HG03039 (cell line): ENCODE measurements around the gene GLYAT.

ENCODE experiments used
- ATAC-seq: cut with Tn5 transposase; IDR thresholded peaks from one replicate; pipeline ENCODE4 v1.9.1; 2021; ENCODE audit warnings: mild to moderate bottlenecking, moderate library complexity; ENCODE audit not compliant: unreplicated experiment

Gene GLYAT, protein sequence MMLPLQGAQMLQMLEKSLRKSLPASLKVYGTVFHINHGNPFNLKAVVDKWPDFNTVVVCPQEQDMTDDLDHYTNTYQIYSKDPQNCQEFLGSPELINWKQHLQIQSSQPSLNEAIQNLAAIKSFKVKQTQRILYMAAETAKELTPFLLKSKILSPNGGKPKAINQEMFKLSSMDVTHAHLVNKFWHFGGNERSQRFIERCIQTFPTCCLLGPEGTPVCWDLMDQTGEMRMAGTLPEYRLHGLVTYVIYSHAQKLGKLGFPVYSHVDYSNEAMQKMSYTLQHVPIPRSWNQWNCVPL

GRCh38 chr11:58731819-58732218 is at the start of gene GLYAT:
TSS of gene GLYAT (minus strand) at chr11:58731943. CDS start at chr11:58724496, 7,447 bp downstream.
- no peak for ATAC-seq

GRCh38 chr11:58781345-58781744 is 49.6 kb upstream of the GLYAT start:
- ATAC-seq, result no peak

DNA sequence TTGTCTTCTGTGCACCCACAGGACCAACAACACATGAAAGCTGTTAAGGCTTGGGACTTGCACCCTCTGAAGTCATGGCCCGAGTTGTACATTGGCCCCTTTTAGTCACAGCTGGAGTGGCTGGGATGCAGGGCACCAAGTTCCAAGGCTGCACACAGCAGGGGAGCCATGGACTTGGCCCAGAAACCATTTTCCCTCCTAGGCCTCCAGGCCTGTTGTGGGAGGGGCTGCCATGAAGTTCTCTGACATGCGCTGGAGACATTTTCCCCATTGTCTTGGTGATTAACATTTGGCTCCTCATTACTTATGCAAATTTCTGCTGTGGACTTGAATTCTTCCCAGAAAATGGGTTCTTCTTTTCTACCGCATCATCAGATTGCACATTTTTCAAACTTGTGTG is 48.8 kb upstream of the GLYAT start:
- ATAC-seq, result no peak

GRCh38 chr11:58776891-58777710 is 45.4 kb upstream of the GLYAT start:
- no peak for ATAC-seq

DNA sequence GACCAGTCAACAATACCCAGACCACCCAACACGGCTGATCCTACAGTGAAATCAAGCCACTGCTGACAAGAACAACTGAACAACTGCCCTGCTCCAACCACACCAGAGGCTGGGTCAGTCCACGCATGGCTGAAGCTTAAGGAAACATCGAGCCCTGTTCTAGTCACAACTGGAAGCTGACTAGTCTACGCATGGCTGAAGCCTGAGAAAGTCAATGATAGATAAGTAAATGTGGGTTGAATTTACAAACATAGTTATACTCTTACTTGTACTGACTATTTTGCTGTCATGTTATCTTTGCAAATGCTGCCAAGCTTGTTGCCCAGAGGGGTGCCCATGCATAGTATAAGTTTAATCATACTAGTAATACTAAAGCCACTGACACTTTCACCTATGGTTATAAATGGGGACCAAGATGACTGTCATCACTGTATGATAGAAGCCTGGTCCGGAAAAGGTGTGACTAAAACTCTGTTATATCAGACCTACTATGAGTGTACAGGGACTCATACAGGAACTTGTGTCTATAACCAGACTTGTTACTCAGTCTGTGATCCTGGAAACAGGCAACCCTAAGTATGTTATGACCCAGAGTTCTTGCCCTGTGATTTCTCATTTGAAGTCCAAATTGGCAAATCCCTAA is 43.4 kb upstream of the GLYAT start:
- no peak for ATAC-seq

DNA sequence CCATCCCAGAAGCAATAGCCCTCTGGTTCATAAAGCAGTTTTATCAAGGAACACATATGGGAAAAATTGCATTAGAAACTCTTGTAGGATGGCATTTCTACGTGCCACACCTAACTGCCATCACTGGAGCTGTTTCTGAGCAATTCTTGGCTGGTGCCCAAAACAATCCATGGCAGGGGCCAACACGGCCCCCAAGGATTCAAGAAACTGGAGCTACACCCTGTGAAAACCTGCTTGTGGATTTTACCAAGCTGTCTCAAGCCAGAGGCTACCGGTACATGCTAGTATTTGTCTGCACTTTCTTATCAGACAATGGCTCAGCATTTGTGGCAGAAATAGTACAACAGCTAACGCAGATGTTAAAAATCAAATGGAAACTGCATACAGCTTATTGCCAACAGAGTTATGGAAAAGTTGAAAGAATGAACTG is 42.4 kb upstream of the GLYAT start:
- no peak for ATAC-seq

- ATAC-seq, result no peak
These were observed 41.6 kb upstream of the GLYAT start for GRCh38 chr11:58773337-58773736.

- no peak for ATAC-seq
These were observed 40.9 kb upstream of the GLYAT start for GRCh38 chr11:58772329-58773285.

- no peak for ATAC-seq
These were observed 39.7 kb upstream of the GLYAT start for GRCh38 chr11:58771458-58771855.

- no peak for ATAC-seq
These were observed 39.1 kb upstream of the GLYAT start for GRCh38 chr11:58770627-58771457.

GRCh38 chr11:58770166-58770565 is 38.4 kb upstream of the GLYAT start:
- no peak for ATAC-seq

DNA sequence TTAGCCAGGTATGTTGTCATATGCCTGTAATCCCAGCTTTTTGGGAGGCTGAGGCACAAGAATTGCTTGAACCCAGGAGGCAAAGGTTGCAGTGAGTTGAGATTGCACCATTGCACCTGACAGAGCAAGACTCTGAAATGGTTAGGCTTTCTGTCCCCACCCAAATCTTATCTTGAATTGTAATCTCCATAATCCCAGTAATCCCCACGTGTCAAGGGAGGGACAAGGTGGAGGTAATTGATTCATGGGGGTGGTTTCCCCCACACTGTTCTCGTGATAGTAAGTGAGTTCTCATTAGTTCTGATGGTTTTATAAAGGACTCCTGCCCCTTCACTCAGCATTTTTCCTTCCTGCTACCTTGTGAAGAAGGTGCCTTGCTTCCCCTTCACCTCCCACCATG is 37.6 kb upstream of the GLYAT start:
- ATAC-seq, result no peak

- no peak for ATAC-seq
These were observed 36.4 kb upstream of the GLYAT start for GRCh38 chr11:58768137-58768536.

DNA sequence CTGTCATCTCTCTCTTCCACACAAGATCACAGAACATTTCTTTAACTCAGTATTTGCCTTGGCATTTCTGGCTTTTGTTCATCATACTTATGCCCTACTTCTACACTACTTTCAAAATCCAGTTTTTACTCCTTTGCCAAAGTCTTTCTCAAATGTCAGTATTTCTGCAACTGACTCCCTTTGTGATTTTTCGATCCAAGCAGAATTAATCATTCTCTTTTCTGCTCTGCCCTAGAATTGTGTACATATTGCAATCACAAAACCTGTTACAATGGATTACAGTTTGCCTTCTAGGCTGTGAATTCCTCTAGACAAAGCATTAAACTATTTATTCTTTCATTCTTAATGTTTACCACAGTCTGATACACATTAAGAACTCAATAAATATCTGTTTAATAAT is 33.3 kb upstream of the GLYAT start:
- no peak for ATAC-seq

- ATAC-seq, result no peak
These were observed 31.4 kb upstream of the GLYAT start for GRCh38 chr11:58763120-58763490.

GRCh38 chr11:58762284-58763119 is 30.8 kb upstream of the GLYAT start:
- ATAC-seq, result no peak

- ATAC-seq, result no peak
These were observed 25.7 kb upstream of the GLYAT start for GRCh38 chr11:58757439-58757838.

- ATAC-seq, result no peak
These were observed 14.1 kb upstream of the GLYAT start for GRCh38 chr11:58745705-58746364.
